GM21717 (cell line): ENCODE data around the gene TTLL10.
"Not testable (repeated sequence)": the region's sequence is repeated elsewhere in the genome, so short reads cannot be mapped to it uniquely, and the experiment has no call there.

Source experiments
- ATAC-seq: cut with Tn5 transposase; IDR thresholded peaks from one replicate; pipeline ENCODE4 v1.9.1; 2021; ENCODE audit warnings: mild to moderate bottlenecking, moderate library complexity; ENCODE audit not compliant: unreplicated experiment

The TTLL10 gene

DNA sequence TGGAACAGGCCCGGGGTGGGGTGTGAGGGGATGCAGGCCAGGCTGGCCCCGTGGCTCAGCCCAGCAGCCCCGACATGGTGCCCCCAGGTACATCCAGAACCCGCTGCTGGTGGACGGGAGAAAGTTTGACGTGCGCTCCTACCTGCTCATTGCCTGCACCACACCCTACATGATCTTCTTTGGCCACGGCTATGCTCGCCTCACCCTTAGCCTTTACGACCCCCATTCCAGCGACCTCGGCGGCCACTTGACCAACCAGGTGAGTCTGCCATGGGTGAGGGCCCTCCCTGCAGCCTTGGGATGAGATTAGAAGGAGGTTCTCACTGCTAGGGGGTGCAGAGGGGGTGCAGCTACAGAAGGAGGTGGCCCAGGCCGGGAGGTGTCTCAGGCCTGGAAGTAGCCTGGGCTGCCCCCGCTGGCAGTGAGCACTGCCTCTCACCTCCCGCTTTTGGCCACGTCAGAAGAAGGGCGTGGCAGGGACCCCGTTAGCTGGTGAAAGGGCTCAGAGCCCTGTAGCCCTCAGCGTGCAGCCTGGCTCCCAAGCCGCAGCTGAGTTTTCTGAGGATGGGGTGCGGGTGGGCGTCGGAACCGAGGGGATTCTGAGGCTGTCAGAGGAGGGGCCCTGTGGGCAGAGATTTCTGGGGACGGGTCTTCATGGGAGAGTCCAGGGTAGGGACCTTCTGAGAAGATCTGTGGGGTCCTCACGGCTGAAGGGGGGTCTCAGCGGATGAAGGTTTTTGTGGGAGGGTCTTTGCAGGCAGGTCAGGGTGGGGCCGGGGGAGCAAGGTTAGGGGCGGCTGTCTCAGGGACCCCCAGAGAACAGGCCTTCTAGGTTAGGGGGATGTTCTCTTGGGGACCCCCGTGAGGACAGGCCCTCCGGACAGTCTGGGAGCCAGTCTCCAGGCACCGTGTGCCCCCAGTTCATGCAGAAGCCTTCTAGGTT, 10.4 kb downstream of the TTLL10 start:
- no peak for ATAC-seq

DNA sequence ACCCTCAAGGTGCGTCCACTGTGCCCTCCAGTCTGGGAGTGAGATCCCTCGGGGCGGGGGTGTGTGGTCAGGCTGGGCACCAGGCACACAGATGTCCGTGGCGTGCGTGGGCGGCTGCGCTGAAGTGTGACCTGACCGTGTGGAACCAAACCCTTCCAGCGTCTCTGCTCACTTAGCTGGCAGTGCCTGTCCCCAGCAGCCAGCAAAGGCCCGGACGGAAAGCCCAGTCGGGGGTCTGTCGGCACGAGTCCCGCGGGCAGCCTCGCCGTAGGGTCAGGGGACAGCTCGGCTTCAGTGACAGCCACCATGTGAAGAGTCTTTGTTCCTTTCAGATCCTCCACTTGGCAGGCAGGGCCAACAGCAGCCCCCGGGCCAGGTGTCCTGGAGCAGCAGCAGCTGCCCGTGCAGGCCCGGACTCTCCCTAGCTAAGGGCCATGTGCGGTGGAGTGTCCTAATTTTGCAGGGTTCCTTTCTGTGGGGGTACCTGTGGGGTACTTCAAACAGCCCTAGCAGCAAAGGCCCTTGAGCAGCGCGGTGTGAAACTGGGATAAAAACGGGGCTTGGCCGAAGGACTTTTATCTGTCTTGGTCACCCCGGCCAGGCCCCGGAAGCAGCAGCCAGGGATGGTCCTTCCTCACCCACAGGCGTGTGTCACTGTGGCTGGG, 11.6 kb downstream of the TTLL10 start:
- ATAC-seq = no peak

DNA sequence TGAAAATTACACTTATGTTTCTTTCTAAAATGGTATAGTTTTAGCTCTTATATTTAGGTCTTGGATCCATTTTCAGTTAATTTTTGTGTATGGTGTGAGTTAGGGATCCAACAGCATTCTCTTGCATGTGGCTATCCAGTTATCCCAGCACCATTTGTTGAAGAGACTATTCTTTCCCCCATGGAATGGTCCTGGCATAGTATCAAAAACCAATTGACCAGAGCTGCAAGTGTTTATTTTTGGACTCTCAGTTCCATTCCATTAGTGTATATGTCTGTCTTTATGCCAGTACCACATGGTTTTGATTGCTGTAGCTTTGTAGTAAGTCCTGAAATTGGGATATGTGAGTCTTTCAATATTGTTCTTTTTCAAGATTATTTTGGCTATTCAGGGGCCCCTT, 14.3 kb downstream of the TTLL10 start:
- ATAC-seq = no peak

DNA sequence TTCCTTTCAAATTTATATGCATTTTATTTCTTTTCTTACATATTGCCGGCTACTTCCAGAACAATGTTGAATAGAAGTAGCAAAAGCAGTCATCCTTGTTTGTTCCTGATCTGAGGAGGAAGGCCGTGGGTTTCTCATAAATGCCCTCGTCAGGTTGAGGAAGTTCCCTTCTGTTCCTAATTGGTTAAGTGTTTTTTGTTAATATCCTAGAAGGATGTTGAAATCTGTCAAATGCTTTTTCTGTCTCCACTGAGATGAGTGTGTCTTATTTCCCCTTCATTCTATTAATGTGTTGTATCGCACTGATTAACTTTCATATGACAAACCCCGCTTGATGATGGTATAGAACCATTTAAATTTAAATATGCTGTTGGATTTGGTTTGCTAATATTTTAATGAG, 15.4 kb downstream of the TTLL10 start:
- ATAC-seq = no peak

DNA sequence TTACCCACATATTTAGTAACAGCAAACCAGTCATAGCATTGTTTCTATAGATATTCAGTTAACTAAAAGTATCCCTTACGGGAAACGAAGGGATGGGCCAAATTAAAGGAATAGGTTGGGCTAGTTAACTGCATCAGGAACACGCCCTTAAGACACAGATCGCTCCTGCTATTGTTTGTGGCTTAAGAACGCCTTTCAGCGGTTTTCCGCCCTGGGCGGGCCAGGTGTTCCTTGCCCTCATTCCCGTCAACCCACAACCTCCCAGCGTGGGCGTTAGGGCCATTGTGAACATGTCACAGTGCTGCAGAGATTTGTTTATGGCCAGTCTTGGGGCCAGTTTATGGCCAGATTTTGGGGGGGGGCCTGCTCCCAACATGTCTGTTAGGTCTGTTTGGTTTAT, 18.1 kb downstream of the TTLL10 start:
- ATAC-seq = no peak

DNA sequence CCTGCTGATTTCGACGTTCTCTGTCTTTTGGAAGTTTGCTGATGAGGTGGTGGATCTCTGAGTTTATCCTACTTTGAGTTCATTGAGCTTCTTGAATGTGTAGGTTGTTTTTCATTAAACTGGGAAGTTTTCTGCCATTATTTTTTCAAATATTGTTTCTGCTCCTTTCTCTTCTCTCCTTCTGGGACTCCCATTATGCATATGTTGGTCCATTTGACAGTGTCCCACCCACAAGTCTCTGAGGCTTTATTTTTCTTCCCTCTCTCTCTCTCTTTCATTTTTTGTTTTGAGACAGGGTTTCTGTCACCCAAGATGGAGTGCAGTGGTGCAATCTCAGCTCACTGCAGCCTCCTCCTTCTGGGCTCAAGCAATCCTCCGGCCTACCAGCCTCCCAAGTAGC, 21.0 kb downstream of the TTLL10 start:
- ATAC-seq = no peak

DNA sequence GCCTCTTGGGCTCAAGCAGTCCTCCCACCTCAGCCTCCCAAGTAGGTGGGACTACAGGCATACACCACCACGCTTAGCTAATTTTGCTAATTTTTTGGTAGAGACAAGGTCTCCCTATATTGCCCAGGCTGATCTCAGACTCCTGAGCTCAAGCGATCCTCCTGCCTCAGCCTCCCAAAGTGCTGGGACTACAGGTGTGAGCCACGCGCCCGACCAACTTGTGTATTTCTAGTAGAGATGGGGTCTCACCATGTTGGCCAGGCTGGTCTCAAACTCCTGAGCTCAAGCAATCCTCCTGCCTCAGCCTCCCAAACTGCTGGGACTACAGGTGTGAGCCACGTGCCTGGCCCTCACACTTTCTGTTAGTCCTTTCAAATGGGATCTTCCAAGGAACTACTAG, 22.0 kb downstream of the TTLL10 start:
- not testable (repeated sequence) for ATAC-seq

DNA sequence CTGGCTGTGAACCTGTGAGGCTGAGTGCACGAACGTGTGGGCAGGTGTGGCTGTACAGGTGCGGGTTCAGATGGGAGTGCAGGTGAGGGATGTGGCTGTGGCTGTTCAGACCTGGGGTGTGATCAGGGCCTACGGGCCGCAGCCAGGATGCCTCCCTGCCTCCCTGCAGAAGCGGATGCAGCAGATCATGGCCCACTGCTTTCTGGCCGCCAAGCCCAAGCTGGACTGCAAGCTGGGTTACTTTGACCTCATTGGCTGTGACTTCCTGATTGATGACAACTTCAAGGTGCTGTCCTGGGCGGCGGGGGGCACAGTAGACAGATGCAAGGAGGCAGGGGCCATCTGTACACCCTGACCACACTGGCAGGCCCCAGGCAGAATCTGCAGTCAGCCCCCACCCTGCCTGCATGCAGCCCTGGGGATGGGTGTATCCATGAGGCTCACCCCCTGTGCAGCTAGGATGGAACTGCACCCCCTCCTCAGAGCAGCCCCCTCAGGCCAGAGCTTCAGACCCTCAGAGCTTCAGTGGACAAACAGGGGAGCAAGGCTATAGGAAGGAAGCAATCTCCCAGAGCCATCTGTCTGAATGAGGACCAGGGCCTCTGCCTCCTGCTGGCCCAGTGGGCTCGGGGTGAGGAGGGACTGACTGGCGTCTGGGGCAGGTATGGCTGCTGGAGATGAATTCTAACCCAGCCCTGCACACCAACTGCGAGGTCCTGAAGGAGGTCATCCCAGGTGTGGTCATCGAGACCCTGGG, 22.9 kb downstream of the TTLL10 start:
- no peak for ATAC-seq

DNA sequence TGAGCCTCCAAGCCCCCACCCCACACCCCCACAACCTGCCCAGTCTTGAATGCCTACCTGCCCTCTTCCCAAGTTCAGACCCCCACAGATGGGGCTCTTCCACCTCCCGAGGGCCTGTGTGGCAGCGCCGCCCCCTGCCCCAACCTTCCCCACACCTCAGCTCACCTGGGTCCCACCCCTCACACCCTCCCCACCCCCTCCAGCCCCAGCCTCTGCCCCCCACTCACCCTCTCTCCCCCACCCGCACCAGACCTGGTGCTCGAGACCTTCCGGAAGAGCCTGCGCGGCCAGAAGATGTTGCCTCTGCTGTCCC, 23.5 kb downstream of the TTLL10 start:
- ATAC-seq = no peak

DNA sequence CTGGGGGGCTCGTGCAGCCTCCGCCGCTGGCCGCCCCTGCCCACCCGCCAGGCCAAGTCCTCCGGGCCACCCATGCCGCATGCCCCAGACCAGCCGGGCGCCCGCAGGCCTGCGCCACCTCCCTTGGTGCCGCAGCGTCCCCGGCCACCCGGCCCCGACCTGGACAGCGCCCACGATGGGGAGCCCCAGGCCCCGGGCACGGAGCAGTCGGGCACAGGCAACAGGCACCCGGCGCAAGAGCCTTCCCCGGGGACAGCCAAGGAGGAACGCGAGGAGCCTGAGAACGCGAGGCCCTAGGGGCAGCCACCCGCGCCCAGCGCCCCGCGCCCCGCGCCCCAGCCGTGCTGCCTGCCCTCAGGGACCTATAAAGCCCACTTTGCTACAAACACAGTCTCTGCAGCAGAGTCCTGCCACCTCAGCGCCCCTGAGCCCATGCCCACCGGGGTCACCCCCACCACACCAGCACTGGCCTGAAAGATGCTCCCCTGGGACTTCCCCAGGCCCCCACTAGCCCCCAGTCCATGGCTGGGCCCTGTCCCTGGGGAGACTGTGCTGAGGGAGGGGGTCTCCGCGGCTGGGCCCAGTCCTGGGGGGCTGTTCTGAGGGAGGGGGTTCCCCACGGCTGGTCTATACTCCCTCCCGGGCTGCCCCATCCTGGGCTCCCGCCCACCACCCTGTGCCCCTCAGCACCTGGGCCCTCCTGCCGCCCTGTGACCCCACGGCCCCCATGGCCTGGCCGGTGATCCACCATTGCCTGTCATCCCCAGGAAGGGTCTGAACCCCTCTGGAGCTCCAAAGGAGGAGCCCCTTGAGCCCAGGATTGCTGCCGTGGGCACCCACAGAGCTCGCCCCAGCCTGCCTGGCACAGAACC, 24.1 kb downstream of the TTLL10 start:
- ATAC-seq = no peak

DNA sequence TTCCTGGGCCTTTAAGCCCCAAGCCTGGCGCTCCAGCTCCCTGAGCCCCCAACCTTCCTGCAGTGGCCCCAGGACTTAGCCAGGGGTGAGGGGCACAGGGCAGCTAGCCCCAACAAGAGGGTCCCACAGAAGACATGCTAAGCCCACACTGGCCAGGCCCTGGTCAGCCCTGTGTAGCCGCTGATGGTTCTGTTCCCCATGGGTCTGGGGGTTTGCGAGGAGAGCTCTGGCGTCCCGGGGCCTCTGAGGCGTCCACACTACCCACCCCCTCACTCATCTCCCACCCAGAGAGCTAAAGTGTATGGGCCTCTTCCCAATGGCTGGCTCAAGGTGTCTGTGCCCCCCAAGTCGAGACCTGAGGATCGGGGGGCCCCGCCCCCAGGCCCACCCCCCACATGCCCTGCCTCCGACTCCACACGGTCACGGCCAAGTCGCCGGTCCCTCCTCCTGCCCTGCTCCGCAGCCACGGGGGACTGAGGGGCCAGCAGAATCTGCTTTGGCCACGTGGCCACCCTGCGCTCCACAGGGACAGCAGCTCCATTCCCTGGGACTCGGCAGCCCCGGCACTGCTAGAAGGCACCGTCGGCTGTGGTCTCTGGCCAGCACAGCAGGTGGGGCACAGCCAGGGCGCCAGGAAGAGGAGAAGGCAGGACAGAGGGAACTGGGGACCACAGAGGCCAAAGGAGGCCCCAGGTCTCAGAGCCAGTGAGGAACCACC, 24.9 kb downstream of the TTLL10 start:
- no peak for ATAC-seq

DNA sequence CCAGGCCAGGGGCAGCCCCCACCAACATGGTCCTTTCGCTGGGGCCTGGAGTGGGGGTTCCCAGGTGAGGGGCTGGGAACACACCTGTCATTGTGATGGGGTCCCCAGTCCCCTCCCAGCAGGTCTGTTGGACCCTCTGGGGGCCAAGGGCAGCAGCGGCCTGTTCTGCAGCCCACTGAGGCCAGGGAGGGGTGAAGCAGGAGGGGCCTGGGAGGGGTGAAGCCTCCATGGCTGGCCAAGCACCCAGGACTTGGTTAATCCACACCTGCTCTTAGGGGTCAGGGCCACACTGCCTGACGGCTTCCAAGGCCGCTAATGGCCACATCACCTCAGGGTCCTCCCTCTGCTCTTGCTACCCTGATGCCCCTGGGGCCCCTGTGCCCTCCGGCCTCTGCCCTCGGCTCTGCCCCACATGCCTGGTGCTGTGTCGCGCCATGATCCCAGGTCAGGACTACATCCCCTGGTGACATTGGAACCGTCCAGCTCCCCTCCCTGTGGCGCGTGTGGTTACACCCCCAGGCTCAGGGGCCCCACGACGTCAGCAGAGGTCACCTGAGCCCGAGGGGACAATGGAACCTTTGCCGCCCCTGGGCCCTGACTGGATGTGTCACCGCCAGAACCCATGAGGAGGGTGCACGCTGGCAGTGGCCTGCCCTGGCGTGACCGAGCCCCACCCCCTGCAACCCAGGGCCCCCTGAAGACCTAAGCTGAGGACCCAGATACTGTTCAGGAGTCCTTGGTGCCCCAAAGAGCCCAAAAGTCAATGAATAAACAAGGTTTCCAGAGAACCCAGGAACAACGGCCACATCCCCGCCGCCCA, 25.7 kb downstream of the TTLL10 start:
- no peak for ATAC-seq

DNA sequence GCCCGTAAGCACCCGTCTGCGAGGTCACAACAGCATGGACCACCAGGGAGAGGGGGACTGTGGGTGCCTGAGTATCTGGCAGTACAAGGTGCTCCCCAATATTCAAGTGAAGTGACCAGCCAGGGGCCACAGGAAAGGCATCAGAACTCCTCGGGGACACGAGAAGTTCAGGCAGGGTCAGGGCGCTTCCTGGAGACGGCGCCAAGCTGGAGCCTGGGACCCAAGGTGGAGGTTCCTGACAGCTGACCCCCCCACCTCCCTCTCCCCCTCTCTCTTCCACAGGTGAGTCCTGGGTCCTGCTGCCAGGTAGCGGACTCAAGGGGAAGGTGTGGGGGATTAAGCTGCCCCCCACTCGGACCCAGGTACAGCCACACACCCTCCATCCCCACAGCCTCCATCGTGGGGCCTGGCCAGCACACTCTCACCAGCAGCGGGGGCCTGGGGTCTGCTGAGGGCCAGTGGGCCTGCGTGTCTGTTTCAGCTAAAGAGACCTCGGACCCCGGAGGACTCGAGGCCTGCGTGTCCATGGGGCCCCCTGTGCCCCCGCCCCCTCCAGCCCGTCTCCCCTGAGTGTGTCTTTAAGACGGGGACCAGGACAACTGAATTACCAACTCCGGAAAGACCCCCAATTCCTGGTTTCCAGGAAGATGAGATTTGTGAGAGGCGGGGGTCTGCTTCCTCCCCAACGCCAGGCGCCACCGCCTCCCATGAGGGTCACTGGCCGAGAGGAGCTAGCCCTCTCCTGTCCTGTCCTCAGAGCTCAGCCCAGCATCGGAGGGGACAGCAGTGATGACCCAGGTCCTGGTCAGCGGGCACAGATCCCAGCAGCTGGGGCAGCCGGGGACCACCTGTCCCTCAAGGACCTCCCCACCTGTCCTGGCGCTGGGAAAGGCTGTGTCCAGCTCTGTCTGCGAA, 26.5 kb downstream of the TTLL10 start:
- ATAC-seq = no peak

DNA sequence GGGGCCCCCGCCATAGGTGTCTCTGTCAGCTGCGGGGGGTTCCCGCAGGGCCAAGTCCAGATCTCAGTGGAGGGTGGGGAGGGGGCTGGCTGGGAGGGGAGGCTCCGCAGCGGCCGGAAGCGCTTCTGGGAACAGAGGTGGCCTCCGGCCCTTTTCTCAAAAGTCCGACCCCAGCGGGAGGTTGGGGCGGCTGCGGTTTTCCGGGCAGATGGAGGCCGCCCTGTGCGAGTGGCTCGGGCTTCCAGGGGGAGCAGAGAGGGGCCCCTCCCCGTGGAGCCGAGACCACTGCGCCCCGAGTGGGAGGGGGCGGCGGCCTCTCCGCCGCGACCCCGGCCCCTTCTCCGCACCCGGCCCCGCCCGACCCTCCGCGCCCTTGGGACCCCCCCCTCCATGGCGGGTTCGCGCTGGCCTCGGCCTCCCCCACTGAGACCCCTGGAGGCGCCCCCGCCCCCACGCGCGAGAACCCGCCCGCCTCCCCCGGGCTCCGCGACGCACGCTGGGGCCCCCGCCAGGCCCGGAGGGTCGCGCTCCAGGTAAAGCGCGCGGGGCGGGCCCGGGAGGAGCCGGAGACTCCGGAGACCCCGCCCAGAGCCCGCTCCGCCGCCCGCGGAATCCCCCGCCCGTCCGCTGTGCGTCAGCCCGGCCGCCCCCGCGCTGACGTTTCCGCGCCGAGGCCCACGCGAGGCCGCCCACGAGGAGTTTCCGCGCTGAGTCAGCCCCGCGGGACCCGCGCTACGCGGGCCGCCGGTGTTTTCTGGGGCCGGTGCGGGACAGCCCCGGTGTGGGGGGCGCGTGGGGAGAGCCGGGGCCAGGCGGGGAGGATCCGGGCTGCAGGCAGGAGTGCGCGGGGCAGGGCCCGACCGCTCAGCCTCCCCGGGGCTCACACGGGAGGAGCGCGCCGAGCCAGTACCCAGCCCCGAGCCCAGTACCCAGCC, 27.5 kb downstream of the TTLL10 start:
- ATAC-seq = no peak

DNA sequence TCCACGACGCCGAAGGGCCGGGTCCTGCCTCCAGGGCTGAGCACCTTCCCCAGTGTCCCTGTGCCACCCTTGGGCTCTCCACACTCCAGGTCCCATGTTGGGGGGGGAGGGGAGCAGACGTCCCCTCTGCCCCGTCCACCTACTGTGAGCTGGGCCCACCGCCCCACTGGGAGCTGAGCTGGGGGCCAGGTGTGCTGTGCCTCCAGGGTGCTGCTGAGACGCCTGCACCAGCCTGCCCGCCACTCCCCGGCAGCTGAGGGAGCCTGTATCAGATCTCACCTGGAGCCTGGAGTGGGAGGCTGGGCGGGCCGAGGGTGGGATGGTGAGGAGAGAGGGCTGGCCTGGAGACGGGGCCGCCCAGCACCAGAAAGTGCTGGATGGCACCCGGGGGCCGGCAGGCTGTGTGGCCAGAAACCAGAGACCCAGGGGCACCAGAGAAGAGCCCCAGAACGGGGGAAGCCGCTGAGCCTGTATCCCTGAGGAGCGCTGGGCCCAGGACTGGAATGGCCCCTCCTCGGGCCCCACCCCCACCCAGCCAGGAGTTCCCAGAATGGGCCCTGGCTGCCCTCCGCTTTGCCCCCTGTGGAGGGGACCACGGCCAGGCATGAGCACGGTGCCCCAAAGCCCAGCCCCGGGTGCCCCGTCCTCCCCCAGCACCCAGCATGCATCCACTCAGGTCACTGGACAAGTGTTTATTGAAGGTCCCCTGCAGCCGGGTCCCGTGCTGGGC, 29.3 kb downstream of the TTLL10 start:
- ATAC-seq = no peak

DNA sequence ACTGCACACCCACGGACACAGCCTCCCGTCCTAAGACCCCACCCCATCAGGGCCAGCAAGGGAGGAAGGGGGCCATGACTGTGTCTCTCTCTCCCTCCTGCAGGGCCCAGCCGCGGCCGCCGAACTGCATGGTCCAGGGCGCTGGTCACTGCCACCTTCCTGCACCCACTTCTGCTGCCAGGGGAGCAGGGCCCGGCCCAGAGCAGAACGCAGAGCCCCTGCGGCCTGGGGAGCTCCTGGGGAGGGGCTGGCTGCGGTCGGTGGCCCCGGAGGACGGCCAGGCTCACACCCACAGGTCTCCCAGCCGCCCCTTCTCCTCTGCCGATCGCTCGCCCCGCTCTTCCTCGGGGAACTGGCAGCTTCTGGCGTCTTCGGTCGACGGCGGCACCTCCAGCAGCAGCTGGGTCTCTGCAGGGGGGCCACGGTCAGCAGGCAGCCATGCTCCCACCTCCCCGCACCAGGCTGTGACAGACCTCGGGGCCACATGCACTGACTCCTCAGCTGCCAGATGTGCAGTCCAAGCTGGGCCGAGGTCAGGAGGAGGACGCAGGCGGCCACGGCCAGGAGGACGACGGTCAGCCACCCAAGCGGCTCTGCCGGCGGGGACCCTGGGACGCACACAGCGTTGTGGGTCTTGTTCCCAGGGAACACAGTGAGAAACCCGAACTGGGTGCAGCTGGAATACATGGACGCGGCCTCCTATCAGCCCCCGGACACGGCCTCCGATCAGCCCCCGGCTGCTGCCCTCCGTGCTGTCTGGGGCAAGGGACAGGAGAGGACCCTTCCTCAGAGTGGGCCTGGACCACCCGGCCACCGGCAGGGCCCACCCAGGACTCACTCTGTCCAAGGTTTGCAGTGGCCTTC, 30.1 kb downstream of the TTLL10 start:
- no peak for ATAC-seq
